HG02938 (cell line): Measurements from ENCODE around the gene RERE.
"Not testable (repeated sequence)": the region's sequence is repeated elsewhere in the genome, so short reads cannot be mapped to it uniquely, and the experiment has no call there.

Source experiments
- ATAC-seq: cut with Tn5 transposase; IDR thresholded peaks from one replicate; pipeline ENCODE4 v1.9.1; 2021; ENCODE audit warnings: mild to moderate bottlenecking, moderate library complexity; ENCODE audit not compliant: unreplicated experiment

RERE gene

DNA sequence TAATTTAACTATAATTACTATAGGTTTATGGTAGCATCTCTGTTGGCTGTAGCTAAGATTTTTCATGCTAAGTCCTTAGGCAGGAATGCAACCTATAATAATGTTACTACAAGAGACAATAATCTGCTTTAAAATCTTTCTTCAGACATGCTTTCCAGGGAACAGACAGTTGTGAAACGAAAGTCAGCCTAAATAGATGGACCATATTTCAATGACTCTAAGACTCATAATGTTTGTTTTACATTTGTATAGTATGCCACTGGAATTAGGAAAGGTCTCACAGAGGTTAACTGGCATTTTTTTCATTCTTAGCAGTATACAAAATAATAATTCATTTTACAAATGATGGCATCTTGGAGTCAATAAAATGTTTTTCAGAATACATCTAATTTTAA is 8.1 kb downstream of the RERE start:
- ATAC-seq: no peak

GRCh38 chr1:8807004-8807403 is 10.4 kb downstream of the RERE start:
- ATAC-seq: no peak

- ATAC-seq: no peak
These were observed 17.0 kb downstream of the RERE start for GRCh38 chr1:8800416-8800815.

DNA sequence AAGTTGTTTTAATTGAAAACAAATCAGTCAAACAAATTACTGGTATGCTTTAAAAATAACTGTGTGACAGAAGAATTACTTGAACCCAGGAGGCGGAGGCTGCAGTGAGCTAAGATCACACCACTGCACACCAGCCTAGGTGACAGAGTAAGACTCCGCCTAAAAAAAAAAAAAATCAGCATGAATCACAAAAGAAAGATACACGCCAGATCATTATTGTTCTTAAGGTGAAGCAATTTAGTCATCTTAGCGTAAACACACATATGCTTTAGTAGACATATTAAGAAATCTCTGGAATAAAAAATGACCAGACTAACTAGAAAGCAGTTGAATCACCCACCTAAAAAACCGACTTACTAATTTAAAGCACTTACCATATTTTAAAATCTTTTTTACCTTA is 20.2 kb downstream of the RERE start:
- ATAC-seq: no peak

DNA sequence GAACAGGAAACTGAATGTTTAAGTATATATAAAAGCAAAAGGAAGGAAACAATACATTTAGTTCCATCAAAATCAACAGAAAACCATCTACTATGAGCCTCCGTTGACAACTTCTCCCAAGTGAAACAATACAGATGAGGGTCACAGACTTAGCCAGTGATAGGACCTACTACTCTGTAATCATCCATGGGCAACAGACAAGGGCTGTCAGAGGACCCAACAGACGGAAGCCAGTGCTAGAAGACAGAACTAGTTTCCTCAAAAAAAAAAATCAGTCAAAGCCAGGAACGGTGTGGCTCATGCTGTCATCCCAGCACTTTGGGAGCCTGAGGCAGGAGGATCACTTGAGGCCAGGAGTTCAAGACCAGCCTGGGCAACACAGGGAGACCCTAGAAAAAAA is 20.6 kb downstream of the RERE start:
- ATAC-seq: no peak

GRCh38 chr1:8794605-8795004 is 22.8 kb downstream of the RERE start:
- no peak for ATAC-seq

- no peak for ATAC-seq
These were observed 25.6 kb downstream of the RERE start for GRCh38 chr1:8791819-8792218.

DNA sequence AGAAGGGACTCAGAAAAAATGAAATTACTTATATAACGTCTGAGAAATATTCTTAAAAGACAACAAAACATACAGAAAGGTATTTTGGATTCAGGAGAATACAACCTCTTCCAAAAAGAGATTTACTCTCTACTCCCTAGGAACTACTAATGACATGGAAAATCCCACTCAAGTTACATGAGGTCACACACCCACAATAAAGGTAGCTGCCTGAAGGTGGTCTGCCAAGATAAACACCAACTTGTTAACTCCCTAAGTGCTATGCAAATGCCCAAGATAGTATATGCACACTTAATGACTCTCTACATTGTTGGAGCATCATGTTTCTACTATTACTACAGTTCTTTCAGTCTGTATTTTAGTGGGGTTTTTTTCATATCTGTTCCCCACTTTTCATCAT is 26.5 kb downstream of the RERE start:
- ATAC-seq: no peak

GRCh38 chr1:8790478-8790877 is 27.0 kb downstream of the RERE start:
- no peak for ATAC-seq

DNA sequence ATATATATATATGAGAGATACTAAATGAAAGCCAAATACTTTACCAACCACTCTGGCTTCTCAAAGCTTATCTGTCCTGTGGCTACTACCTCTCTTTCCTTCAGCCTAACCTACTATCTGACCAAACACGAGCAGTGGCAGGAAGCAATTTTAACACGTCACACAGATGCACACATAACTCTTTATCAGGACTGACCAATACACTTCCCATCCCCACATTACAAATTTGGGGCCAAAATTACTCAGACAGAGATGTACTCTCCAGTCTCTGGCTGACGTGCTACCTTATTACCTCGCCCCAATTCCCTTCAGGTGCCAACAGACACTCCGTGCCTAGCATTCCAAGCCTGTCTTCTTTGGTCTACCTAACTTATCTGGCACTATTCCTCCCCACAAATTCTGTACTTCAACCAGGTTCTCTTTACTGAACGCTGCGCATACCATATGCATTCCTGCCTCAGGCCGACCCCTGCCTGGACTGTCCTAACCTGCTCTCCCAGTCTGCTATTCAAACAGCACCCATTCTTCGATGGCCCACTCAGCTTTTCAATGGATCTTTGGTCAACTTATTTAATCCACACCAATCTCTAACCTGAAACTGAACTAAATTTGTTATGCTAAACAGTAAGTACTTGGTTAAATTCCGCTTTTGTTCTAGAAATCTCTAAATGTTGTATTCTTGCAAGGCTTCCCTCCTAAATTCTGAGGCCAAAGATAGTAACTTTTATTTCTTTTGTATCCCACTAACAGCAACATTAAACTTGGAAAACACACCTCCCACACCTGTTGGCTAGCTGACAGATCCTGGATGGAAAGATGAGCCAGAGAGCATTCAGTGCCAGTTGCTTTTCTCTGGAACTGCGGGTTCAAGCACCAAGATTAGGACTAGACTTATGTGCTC is 27.9 kb downstream of the RERE start:
- ATAC-seq: no peak

- ATAC-seq: no peak
These were observed 30.2 kb downstream of the RERE start for GRCh38 chr1:8787218-8787617.

GRCh38 chr1:8786204-8786603 is 31.2 kb downstream of the RERE start:
- not testable (repeated sequence) for ATAC-seq

DNA sequence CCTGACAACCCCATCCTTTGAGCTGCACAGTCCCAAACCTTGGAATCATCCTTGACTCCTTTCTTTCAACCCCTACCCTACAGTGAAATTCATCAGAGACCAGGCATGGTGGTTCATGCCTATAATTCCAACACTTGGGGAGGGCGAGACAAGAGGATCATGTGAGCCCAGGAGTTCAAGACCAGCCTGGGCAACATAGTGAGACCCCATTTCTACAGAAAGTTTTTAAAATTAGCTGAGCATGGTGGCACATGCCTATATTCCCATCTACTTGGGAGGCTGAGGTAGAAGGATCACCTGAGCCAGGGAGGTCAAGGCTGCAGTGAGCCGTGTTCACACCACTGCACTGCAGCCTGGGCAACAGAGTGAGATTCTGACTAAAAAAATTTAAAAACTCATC is 34.5 kb downstream of the RERE start:
- no peak for ATAC-seq

GRCh38 chr1:8782001-8782620 is 35.3 kb downstream of the RERE start:
- ATAC-seq: no peak

DNA sequence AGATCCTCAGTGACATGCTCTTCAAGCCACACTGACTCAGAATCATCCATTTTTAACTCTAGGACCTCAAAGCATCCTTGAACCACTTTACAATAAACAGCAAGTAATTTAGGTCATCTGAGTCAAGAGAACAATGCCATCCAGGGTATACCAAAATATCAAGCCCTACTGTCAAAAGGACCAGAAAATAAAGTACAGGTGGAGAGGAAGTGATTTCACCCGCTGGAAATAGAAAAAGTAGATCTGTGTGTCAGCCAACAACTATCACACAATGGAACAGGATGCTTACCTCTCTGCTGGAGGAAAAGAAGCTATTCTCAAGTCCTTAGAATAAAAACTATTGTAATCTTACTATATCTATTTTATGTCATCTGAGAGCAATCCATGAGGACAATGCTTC is 37.0 kb downstream of the RERE start:
- ATAC-seq: no peak

DNA sequence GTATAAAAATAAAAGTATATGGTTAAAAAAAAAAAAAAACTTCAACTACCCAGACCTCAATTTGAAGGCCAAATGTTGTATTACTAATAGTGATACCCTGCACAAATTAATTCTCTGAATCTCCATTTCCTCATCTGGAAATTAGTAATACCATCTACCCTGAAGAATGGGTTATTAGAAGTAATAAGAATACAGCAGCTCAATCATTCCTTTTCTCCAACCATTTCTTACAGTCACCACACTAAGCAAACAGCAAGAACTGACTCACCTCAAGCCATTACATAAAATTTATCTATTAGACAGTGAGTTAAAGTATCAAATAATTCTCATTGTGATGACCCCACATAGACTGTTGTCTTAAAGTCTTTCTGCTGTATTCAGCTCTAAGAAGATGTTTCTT is 39.6 kb downstream of the RERE start:
- no peak for ATAC-seq

DNA sequence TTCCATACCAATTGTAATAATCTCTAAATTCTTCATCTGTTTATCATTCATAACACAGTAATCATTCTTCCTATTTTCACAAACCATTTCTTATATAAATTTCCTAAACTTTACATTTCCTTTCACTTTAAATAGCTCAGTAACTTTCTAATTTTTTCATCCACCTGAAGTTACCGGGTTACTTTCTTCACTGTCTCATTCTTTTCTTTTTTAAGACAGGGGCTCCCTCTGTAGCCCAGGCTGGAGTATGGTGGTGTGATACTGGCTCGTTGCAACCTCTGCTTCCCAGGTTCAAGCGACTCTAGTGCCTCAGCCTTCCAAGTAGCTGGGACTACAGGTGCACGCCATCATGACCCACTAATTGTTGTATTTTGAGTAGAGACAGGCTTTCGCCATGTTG is 41.3 kb downstream of the RERE start:
- no peak for ATAC-seq

DNA sequence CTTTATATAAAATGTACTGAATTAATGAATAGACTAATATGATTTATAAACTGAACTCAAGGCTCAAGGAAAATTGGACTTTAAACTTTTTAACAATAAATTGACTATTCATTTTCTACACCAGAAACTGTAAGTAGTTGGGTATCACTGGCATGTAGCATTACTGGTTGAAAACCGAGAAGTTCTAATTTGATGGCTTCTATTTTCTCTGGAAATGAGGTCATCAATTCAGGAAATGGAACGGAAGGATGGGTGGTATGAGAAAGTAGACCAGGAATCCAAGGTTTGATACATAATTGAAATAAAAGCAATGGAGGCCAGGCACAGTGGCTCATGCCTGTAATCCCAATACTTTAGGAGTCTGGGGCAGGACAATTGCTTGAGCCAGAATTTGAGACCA is 50.4 kb downstream of the RERE start:
- ATAC-seq: no peak

GRCh38 chr1:8765198-8765597 is 52.2 kb downstream of the RERE start:
- ATAC-seq: no peak

GRCh38 chr1:8764293-8764937 is 53.0 kb downstream of the RERE start:
- ATAC-seq: no peak

GRCh38 chr1:8763888-8764287 is 53.6 kb downstream of the RERE start:
- ATAC-seq: no peak

DNA sequence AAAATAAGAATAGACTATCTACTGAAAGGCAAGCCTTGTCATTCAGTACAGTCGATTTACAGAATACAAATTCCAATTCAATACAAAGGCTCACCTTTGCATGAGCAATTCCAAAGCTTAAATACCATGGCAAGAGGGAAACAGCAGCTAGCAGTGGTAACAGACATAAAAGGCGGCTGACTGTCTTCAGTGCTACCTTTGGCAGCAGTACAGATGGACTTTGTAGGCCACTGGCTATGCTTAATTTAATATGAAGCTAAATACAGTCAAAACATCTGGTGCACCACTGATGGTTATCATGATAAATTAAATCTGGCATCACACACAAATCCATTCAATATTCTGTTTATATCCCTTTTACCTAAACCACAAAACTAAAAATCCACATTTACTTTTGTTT is 62.4 kb downstream of the RERE start:
- no peak for ATAC-seq
